Spleen (tissue), 11 donors: ENCODE results near the gene MAPKAP1. TPM values are rescaled to one million over a fixed set of nuclear protein-coding genes. Genes with fewer than 3 reads are reported as not detected.

Experiments used
- DNase-seq: peaks from one replicate; pipeline ENCODE4 v3.0.0-alpha.2; 2020
- H3K27ac ChIP-seq, 8 donors: fragments of 200-600 bp; sonication (generic) in 7 of 8; 1 replicate in 4 of 8; 2 replicates in 4 of 8; pipeline versions ENCODE4 v1.5.0 to v1.8.0; 2016 to 2021; ENCODE audit warnings: inconsistent platforms in 4 of 8, mild to moderate bottlenecking in 4 of 8, moderate library complexity in 1 of 8
- H3K27me3 ChIP-seq, 7 donors: fragments of 200-600 bp; sonication (generic) in 6 of 7; replicated peaks in 1 of 7; 1 replicate in 4 of 7; 2 replicates in 3 of 7; pipeline versions ENCODE4 v1.5.0 to v1.8.0; 2016 to 2021; ENCODE audit warnings: inconsistent platforms in 3 of 7, mild to moderate bottlenecking in 1 of 7
- H3K36me3 ChIP-seq, 6 donors: fragments of 200-600 bp; sonication (generic) in 5 of 6; 1 replicate in 4 of 6; 2 replicates in 2 of 6; pipeline versions ENCODE4 v1.5.0 to v1.8.0; 2016 to 2021; ENCODE audit warnings: inconsistent platforms in 2 of 6
- H3K4me1 ChIP-seq, 6 donors: fragments of 200-600 bp; sonication (generic) in 5 of 6; 1 replicate in 3 of 6; 2 replicates in 3 of 6; pipeline versions ENCODE4 v1.5.0 to v1.8.0; 2016 to 2021; ENCODE audit warnings: inconsistent platforms in 3 of 6
- H3K4me3 ChIP-seq, 8 donors: fragments of 200-600 bp; sonication (generic) in 7 of 8; 1 replicate in 4 of 8; 2 replicates in 4 of 8; pipeline versions ENCODE4 v1.5.0 to v1.8.0; 2016 to 2021; ENCODE audit warnings: inconsistent platforms in 4 of 8, mild to moderate bottlenecking in 4 of 8, moderate library complexity in 2 of 8
- H3K9me3 ChIP-seq, 8 donors: fragments of 200-600 bp; sonication (generic) in 7 of 8; 1 replicate in 4 of 8; 2 replicates in 4 of 8; pipeline versions ENCODE4 v1.5.0 to v1.8.0; 2016 to 2021; ENCODE audit warnings: inconsistent platforms in 4 of 8
- POLR2A ChIP-seq, 3 donors: fragments of 450-650 bp; IDR thresholded peaks; one replicate each; pipeline ENCODE4 v1.5.1; 2017; ENCODE audit warnings: antibody characterized with exemption in 3 of 3, mild to moderate bottlenecking in 1 of 3
- POLR2AphosphoS5 ChIP-seq, 3 donors: sonication (generic); formaldehyde crosslinking; IDR thresholded peaks; one replicate each; pipeline ENCODE4 v1.5.1; 2017; ENCODE audit warnings: antibody characterized with exemption in 3 of 3
- WGBS, 5 donors: extraction: QIAGEN DNeasy Blood & Tissue Kit in 3 of 5; methylation state at CpG; one replicate each; pipeline versions ENCODE4 v1.1.5 to v1.1.7; 2013 to 2018; 5-methylcytosine and 5-hydroxymethylcytosine counted together
- intact Hi-C: fragments of 100-400 bp; cut with DNase I; formaldehyde crosslinking; loops from one replicate; pipeline ENCODE4 v1.15.0; 2023; ENCODE audit warnings: low total_unique reads
- polyA plus RNA-seq, 3 donors: library from polyadenylated mRNA; stranded (reverse); fragments of 200-250 nt; gene quantifications; one replicate each; pipeline ENCODE4 v1.2.1, GENCODE V29; 2013
- total RNA-seq, 7 donors: library from RNA; depleted of rRNA in 3 of 7; stranded (reverse); fragments of >200 nt in 3 of 7; fragmentation: NEBNext Ultra II Directional in 4 of 7; extraction: Animal tissue kit (Norgen Biotek cat#: 25700) in 4 of 7; gene quantifications; one replicate each; pipeline versions ENCODE4 v1.1.0 to v1.2.1, GENCODE V29; 2016 to 2021
- TF ChIP-seq, protein P1 (sequence below), 11 experiments: fragments of 200-600 bp in 7 of 11; fragments of 450-650 bp in 4 of 11; sonication (generic) in 4 of 11; IDR thresholded peaks in 8 of 11; conservative IDR thresholded peaks in 3 of 11; 1 replicate in 7 of 11; 2 replicates in 4 of 11; pipeline versions ENCODE4 v1.4.0 to v1.8.0; 2016 to 2021; ENCODE audit warnings: antibody characterized with exemption in 11 of 11, inconsistent platforms in 4 of 11, mild to moderate bottlenecking in 1 of 11
- donor health status: healthy with polysubstance abuse.
- donor health status: DM: no; HTN: no; CAD: no; lungs with moderate emphysema.
- donor health status: DM: no; HTN: no; CAD: no.
- donor health status: Bipolar disorder and iron deficiency.
- donor health status: healthy.
- donor health status: DM: no; HTN: no; CAD: no.
- donor health status: DM: yes; HTN: yes; CAD: no.

The MAPKAP1 gene
- total and polyA plus RNA-seq, 10 donors = 37.2 to 77.2 (median 60.4) TPM

DNA sequence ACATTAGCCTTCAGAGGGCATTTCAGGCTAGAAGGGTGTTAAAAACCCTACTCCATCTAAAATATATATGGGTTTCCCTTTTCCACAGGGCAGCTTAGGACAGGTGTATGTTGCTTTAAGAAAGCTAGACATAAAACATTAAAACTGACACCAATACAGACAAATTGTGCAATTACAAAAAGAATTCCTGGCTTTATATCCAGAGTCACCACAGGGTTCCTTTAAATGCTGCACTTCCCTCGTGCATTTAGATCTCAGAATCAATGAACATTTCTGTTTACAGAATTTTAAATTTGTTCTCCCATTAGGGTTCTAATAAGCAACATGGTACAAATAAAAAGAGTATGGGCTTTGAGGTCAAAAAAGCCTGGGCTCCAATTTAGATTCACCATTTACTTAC lies 170.2 kb downstream of the MAPKAP1 start:
- no peak for DNase-seq
- Histone ChIP-seq H3K27me3 (no peaks in the 10 kb centered on the region), H3K27ac (no peak overlapping the region), H3K9me3 (no peaks in the 10 kb centered on the region), H3K4me1 (peaks cover 0 to 31% (median 3%) of the 10 kb centered on the region in 6 donors), H3K36me3 (peaks cover 0 to 46% (median 6%) of the 10 kb centered on the region in 6 donors), H3K4me3 (no peak overlapping the region)
- TF ChIP-seq POLR2A (IDR thresholded peaks at IDR 0.05) (no peak), POLR2AphosphoS5 (IDR thresholded peaks at IDR 0.05) (no peak)
- TF ChIP-seq, protein P1, sequence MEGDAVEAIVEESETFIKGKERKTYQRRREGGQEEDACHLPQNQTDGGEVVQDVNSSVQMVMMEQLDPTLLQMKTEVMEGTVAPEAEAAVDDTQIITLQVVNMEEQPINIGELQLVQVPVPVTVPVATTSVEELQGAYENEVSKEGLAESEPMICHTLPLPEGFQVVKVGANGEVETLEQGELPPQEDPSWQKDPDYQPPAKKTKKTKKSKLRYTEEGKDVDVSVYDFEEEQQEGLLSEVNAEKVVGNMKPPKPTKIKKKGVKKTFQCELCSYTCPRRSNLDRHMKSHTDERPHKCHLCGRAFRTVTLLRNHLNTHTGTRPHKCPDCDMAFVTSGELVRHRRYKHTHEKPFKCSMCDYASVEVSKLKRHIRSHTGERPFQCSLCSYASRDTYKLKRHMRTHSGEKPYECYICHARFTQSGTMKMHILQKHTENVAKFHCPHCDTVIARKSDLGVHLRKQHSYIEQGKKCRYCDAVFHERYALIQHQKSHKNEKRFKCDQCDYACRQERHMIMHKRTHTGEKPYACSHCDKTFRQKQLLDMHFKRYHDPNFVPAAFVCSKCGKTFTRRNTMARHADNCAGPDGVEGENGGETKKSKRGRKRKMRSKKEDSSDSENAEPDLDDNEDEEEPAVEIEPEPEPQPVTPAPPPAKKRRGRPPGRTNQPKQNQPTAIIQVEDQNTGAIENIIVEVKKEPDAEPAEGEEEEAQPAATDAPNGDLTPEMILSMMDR (IDR thresholded peaks at IDR 0.05 in 8 of 11, conservative IDR thresholded peaks at IDR 0.05 in 3 of 11) = no peak
- intact Hi-C loops = no loop called here
- WGBS, 5 donors = 63 to 89% (median 76%) methylated on average over 1 of the region's 1 CpG

DNA sequence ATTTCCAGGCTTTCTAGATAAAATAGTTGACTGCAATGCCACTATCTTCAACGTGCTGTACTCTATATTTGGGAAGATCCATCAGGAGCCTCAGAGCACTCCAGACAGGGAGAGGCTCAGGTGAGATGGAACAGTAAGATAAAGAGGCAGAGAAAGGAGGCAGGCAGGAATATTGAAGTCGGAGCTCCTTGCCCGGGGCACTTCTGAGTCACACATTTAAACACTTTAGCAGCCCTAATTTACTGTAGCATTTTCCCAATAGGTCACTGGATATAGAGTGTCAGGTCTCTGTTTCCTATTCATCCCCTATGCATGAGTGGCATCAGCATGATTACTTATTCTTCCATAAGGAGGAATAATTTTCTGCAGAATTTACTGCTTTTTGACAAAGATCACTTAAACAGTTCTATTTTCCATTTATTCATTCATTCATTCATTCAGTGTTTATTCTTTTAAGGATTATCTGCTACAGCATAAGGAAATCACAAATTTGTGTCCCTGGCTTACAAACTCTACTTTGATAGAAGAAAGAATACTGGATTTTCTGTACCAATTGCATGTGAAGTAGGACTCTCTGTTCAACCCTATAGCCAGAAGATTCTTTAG lies 170.7 kb downstream of the MAPKAP1 start:
- no peak overlapping the region for H3K27ac ChIP-seq
- no peaks in the 10 kb centered on the region for H3K27me3 ChIP-seq
- no peaks in the 10 kb centered on the region for H3K9me3 ChIP-seq
- H3K4me3 ChIP-seq = no peak overlapping the region
- intact Hi-C loops = no loop called here
- H3K4me1 ChIP-seq = peaks cover 0 to 32% (median 3%) of the 10 kb centered on the region in 6 donors
- peaks cover 0 to 41% (median 3%) of the 10 kb centered on the region in 6 donors for H3K36me3 ChIP-seq
- no peak for TF ChIP-seq POLR2AphosphoS5 (IDR thresholded peaks at IDR 0.05)
- TF ChIP-seq POLR2A (IDR thresholded peaks at IDR 0.05) = no peak
- TF ChIP-seq, protein P1 (IDR thresholded peaks at IDR 0.05 in 8 of 11, conservative IDR thresholded peaks at IDR 0.05 in 3 of 11) = no peak
- no peak for DNase-seq
- 90 to 96% (median 93%) methylated on average over 3 of the region's 3 CpGs for WGBS, 5 donors

DNA sequence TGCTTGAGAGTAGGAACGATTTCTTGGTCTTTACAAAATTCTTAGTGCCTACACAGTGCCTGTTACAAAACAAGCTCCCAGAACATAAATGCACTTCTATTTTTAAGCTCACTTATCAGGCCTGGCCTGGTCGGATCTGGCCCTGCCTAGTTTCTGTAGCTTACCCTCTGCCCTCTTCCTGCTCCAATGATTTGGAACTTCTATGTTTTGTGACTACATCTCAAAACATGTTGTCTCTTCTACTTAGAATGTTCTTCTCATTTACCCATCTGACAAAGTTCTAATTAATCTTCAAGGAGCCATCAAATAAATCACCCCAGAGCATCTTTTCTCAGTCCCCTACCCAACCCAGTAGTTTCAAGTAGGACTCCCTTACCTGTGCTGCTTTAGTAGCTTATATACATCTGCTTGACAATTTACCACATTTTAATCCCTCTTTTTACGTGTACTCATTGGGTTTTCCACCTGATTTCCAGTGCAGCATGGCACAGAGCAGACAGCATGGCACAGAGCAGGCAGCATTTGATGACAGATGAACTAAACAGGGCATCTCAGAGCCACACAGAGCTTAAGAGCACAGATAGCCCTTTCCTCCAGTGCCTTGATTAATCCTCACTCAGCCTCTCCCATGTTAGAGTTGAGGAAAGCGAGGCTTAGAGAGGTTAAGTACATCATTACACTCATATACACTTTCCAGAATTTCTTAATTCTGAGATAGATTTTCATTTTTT lies 171.9 kb downstream of the MAPKAP1 start:
- H3K36me3 ChIP-seq = peaks cover 0 to 29% (median 0%) of the 10 kb centered on the region in 6 donors
- no peaks in the 10 kb centered on the region for H3K27me3 ChIP-seq
- WGBS, 5 donors = 56 to 79% (median 77%) methylated on average over 4 of the region's 4 CpGs
- intact Hi-C loops = no loop called here
- TF ChIP-seq POLR2AphosphoS5 (IDR thresholded peaks at IDR 0.05) (no peak), POLR2A (IDR thresholded peaks at IDR 0.05) (no peak)
- TF ChIP-seq, protein P1 (IDR thresholded peaks at IDR 0.05 in 8 of 11, conservative IDR thresholded peaks at IDR 0.05 in 3 of 11) = no peak
- no peak for DNase-seq
- H3K27ac ChIP-seq = peak overlapping the region in 3 of 8 donors; percentile 7 to 41 (median 35)
- no peaks in the 10 kb centered on the region for H3K9me3 ChIP-seq
- H3K4me3 ChIP-seq = no peak overlapping the region
- peaks cover 10 to 43% (median 12%) of the 10 kb centered on the region in 6 donors for H3K4me1 ChIP-seq
